Fibroblast of the conjunctiva (primary cell): ENCODE results near the gene PBX4.

Experiments used
- DNase-seq: peaks from one replicate; pipeline ENCODE4 v3.0.0-alpha.2; 2010; ENCODE audit warnings: low read depth

The PBX4 gene

DNA sequence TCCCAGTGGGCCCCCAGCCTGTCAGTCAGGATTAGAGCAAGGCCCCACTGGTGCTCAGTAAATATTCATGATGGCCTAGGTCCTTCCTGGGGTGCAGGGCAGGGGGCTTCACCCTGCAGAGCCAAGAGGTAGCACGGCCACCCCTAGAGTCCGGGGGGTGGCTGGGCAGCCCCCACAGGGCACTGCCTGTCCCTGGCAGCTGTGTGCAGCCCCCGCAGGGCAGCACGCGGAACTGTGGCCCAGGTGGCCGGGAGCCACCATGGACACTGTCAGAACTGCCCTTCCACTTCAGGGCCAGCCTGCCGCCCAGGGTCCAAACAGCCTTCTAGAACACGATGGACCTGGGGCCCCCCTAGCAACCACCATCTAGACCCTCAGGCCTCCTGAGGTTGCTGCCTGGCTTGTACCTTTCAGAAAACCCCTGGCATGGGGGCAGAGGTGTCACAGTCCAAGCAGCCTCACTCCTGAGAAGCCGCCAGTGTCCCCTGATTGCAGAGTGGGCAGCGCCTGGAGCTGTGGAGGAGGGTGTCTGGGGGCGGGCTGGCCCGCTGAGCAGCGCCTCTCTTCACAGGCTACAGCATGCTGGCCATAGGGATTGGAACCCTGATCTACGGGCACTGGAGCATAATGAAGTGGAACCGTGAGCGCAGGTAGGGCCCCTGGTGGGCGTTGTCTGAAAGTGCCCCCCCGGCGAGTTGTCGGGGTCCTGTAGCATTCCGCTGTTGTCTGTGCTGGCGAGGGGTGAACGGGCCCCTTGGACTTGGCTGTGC is 92.7 kb downstream of the PBX4 start:
- no peak for DNase-seq

DNA sequence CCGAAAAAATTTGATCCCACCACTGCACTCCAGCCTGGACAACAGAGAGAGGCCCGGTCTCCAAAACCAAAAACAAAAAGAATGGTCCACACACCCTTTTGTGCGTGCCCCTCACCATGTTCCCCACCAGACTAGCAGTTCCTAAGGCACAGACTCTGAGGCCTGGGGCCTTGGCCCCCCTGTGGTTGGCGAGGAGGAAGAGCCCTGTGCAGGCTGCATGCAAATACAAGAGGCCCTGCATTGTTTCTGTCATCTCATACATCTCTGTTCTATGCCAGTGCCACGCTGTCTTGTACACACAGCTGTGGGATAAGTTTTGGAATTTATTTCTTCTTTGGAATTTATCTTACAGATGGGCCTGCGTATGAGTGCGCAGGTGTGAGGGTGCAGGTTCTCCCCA is 94.4 kb downstream of the PBX4 start:
- no peak for DNase-seq

DNA sequence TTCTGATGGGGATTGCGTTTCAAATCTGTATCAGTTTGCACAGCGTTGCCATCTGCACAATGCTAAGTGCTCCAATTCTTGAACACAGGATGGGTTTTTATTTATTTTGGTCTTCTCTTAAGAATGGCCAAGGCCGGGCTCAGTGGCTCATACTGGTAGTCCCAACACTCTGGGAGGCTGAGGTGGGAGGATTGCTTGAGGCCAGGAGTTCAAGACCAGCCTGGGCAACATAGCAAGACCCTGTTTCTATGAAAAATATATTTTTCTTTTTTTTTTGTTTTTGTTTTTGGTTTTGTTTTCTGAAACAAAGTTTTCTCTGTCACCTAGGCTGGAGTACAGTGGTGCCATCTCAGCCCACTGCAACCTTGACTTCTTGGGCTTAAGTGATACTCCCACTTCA is 95.3 kb downstream of the PBX4 start:
- no peak for DNase-seq

DNA sequence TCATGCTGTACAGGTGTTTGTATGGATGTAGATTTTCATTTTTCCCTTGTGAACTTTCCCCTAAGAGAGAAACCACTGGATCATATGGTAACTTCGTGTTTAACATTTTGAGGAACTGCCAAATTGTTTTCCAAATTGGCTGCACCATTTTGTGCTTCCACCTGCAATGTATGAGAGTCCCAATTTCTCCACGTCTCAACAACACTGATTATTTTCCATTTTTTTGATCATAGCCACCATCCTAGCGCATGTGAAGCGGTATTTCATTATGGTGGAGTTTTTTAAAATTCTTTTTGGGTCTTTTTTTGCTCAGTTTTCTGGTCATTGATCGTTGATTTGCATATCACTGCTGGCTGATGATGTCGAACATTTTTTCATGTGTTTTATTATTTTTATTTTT is 97.5 kb downstream of the PBX4 start:
- no peak for DNase-seq

DNA sequence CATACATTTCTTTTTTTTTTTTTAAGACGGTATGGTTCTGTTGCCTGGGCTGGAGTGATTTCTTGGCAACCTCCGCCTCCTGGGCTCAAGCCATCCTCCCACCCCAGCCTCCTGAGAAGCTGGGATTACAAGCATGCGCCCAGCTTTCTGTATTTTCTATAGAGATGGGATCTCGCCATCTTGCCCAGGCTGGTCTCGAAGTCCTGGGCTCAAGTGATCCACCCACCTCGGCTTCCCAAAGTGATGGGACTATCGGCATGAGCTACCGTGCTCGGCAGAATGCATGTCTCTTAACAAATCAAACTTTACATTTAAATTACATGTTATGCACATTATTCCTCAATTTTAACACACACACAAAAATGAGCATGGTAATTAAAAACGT is 101.3 kb downstream of the PBX4 start:
- DNase-seq = no peak

DNA sequence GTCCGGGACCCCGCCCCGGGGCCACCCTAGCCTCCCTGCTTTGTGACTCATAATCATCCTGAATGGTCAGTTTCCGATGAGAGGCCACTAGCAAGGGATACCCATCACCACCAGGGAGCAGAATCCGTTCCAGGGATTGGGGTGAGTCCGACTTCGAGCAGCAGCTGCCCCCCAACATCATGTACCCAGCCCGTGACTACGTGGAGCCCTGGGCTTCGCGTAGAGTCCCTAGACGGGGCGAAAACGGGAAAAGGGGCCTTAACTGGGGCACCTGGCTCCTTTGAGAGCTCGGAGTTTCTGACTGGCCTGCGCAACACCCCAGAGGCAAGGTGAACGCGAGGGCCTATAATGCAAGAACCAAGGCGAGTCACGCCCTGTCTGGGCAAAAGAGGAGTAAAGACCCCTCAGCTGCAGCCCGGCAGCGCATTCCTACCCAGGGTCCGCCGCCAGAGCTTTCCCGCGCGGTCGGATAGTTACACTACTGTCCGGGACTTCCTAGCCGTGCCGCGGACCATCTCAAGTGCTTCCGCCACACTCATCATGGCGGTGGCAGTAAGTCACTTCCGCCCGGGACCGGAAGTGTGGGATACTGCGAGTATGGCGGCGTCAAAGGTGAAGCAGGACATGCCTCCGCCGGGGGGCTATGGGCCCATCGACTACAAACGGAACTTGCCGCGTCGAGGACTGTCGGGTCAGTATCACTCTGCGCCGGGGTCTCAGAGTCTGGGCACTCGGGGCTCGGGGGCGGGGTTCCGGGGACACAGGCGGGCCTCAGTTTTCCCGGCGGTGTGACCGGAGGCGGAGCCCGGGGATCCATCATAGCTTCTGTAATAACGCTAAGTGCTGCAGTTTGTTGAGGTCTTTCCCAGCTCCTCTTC is 102.6 kb downstream of the PBX4 start, which contains the start of gene NDUFA13:
Gene NDUFA13, plus strand, starts transcription at position 584 of the 878 bp plus-strand sequence. Its CDS starts 14 bp downstream, at position 598.
- peak; percentile 80 for DNase-seq

DNA sequence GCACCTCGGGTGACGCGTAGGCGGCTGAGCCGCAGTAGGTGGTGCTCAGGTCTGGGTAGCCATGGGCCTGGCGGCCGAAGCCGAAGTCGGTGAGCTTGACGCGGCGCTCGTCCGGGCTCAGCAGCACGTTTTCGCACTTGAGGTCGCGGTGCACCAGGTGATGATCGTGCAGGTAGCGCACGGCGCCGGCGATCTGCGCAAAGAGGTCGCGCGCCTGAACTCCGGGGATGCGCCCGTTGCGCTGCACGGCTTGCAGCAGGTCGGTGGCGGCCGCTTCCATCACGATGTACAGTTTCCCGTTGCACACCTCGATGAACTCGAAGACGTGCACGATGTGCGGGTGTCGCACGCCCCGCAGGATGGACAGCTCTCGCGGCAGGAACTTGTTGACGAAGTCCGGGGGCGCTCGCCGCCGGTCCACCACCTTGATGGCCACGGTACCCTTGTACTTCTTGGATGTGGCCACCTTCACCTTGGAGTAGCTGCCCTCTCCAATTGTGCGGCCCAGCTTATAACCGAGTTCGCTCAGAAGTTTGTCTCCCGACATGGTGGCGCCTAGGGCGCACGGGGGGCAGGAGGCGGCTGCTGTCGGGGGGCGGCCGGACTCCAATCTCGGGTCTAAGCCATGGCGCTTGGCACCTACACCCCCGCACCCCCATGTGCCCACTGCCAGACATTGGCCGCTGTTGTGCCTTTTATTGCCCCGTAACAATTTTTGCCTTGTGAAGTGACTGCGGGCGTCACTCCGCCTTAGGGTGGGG is 103.4 kb downstream of the PBX4 start, which contains the start of gene TSSK6:
Gene TSSK6, minus strand, starts transcription at position 668 of the 761 bp plus-strand sequence. Its CDS starts 121 bp downstream, at position 547.
- DNase-seq = no peak

DNA sequence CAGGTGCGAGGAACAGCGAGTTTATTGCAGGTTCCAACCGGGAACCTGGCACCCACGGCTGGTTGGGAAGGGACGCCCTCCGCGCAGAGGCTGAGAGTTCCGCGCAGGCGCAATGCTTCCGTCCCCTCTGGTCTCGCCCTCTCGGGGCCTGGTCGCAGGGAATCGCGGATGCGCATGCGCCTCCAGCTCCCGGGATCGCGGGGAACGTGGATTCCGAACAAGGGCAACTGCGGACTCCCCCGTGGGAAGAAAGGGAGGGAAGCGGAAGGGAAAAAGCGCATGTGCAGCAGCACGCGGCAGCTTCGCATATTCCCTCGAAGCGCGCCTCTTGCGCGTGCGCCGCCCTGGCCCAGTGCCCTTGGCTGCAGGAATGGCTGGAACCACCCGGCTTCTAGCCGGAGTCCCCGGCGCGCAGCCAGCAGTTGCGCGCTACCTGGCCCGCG is 104.3 kb downstream of the PBX4 start:
- DNase-seq = peak; percentile 29

DNA sequence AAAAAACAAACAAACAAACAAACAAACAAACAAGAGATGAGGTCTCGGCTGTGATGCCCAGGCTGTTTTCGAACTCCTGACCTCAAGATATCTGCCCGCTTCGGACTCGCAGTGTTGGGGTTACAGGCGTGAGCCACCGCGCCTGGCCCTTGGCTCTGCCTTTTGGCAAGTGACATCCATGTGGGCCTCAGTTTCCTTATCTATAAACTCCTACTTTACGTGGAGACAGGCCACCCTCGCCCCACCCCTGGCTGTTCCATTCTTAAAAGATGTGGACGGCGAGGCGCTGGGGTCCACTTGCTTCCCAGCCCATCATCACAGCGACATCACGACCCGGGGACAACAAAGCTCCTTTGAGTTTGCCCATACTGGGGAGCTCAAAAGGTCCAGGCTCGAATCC is 104.8 kb downstream of the PBX4 start:
- no peak for DNase-seq
